Uterus (tissue), 4 donors: ENCODE results near the gene NOTCH1. TPM values are rescaled to one million over a fixed set of nuclear protein-coding genes. Genes with fewer than 3 reads are reported as not detected.
A peak's percentile ranks its signal among the peaks of the same experiment; 100 is the strongest.

Source experiments
- DNase-seq, 2 donors: peaks; one replicate each; pipeline ENCODE4 v3.0.0-alpha.2; 2019 to 2020
- H3K27ac ChIP-seq, 2 donors: fragments of 200-600 bp; sonication (generic); 1 replicate in 1 of 2; 2 replicates in 1 of 2; pipeline ENCODE4 v1.5.1; 2016 to 2018
- H3K27me3 ChIP-seq, 2 donors: fragments of 200-600 bp; sonication (generic); one replicate each; pipeline ENCODE4 v1.5.1; 2018 to 2019; ENCODE audit warnings: control low read depth in 1 of 2
- H3K36me3 ChIP-seq, 2 donors: fragments of 200-600 bp; sonication (generic); one replicate each; pipeline ENCODE4 v1.5.1; 2019; ENCODE audit warnings: control low read depth in 1 of 2
- H3K4me1 ChIP-seq, 2 donors: fragments of 200-600 bp; sonication (generic); one replicate each; pipeline ENCODE4 v1.5.1; 2018 to 2019; ENCODE audit warnings: control low read depth in 1 of 2
- H3K4me3 ChIP-seq, 2 donors: fragments of 200-600 bp; sonication (generic); 1 replicate in 1 of 2; 2 replicates in 1 of 2; pipeline ENCODE4 v1.5.1; 2018 to 2019; ENCODE audit warnings: mild to moderate bottlenecking in 1 of 2
- H3K9me3 ChIP-seq, 2 donors: fragments of 200-600 bp; sonication (generic); one replicate each; pipeline ENCODE4 v1.5.1; 2019; ENCODE audit warnings: control low read depth in 1 of 2
- POLR2A ChIP-seq, 2 donors: fragments of 450-650 bp; IDR thresholded peaks; one replicate each; pipeline ENCODE4 v1.6.1; 2016; ENCODE audit warnings: antibody characterized with exemption in 2 of 2, mild to moderate bottlenecking in 1 of 2, moderate library complexity in 1 of 2
- intact Hi-C: fragments of 100-400 bp; cut with DNase I; formaldehyde crosslinking; loops from one replicate; pipeline ENCODE4 v1.15.1; 2023; ENCODE audit warnings: low total_unique reads
- total RNA-seq, 4 donors: library from RNA; depleted of rRNA in 3 of 4; stranded (reverse); fragments of >200 nt in 3 of 4; gene quantifications; one replicate each; pipeline versions ENCODE4 v1.1.0 to v1.2.4, GENCODE V29; 2014 to 2023
- TF ChIP-seq, protein P1 (sequence below), 4 experiments: fragments of 200-600 bp in 2 of 4; fragments of 450-650 bp in 2 of 4; sonication (generic) in 2 of 4; IDR thresholded peaks; one replicate each; pipeline ENCODE4 v1.5.1; 2016 to 2019; ENCODE audit warnings: antibody characterized with exemption in 4 of 4, mild to moderate bottlenecking in 2 of 4, moderate library complexity in 1 of 4
- donor health status: DM: yes; HTN: yes; CAD: no.

The NOTCH1 gene
- total RNA-seq, 4 donors from 2014 or later = 19.7 to 109 (median 35.6) TPM

DNA sequence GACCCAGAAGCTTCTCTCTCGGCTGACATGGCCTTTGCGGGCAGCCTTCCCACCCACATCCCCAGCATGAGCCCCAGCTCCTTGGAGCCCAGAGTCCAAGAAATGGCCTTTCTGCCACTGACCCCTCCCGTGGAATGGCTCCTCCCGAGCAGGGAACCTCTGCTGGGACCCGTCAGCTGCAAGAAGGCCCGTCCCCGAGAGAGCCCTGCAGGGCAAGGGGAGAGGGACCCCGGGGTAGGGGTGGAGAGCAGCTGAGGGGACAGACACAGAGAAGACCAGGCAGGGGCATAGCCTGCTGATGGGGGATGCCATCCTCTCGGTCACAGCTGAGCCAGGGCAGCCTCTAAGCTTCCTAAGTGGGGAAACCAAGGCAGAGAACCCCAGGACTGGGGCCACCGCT, 11.2 kb upstream of the NOTCH1 start:
- Histone ChIP-seq H3K27me3 (no peaks in the 10 kb centered on the region), H3K27ac (no peak overlapping the region), H3K36me3 (no peaks in the 10 kb centered on the region), H3K4me3 (no peak overlapping the region), H3K4me1 (peaks cover 0 to 4% of the 10 kb centered on the region in 2 donors), H3K9me3 (no peaks in the 10 kb centered on the region)
- DNase-seq = no peak
- TF ChIP-seq, protein P1, sequence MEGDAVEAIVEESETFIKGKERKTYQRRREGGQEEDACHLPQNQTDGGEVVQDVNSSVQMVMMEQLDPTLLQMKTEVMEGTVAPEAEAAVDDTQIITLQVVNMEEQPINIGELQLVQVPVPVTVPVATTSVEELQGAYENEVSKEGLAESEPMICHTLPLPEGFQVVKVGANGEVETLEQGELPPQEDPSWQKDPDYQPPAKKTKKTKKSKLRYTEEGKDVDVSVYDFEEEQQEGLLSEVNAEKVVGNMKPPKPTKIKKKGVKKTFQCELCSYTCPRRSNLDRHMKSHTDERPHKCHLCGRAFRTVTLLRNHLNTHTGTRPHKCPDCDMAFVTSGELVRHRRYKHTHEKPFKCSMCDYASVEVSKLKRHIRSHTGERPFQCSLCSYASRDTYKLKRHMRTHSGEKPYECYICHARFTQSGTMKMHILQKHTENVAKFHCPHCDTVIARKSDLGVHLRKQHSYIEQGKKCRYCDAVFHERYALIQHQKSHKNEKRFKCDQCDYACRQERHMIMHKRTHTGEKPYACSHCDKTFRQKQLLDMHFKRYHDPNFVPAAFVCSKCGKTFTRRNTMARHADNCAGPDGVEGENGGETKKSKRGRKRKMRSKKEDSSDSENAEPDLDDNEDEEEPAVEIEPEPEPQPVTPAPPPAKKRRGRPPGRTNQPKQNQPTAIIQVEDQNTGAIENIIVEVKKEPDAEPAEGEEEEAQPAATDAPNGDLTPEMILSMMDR (IDR thresholded peaks at IDR 0.05) = no peak
- TF ChIP-seq POLR2A (IDR thresholded peaks at IDR 0.05) = no peak
- intact Hi-C loops = no loop called here

DNA sequence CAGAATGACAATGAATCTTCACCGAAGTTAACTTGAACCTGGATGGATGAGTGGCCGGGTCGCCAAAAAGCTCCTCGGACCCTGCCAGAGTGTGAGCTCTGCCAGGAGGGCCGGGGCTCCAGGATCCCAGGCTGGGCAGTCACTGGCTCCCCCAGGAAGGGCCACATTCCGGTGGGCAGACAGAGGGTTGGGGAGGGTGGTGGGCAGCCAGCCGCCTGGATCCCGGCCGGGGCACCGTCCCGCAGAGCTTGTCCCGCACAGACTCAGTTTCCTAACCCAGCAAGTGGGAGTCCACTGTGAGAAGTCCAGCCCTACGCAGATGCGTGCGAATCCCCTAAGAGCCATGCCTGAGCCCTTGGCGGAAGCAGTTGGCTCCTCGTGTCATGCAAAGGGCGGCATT, 10.3 kb upstream of the NOTCH1 start:
- Histone ChIP-seq H3K9me3 (no peaks in the 10 kb centered on the region), H3K4me1 (peaks cover under 1 to 11% of the 10 kb centered on the region in 2 donors), H3K27ac (no peak overlapping the region), H3K4me3 (no peak overlapping the region), H3K36me3 (no peaks in the 10 kb centered on the region), H3K27me3 (no peaks in the 10 kb centered on the region)
- no peak for DNase-seq
- TF ChIP-seq, protein P1 (IDR thresholded peaks at IDR 0.05) = no peak
- no peak for TF ChIP-seq POLR2A (IDR thresholded peaks at IDR 0.05)
- intact Hi-C loops = no loop called here

DNA sequence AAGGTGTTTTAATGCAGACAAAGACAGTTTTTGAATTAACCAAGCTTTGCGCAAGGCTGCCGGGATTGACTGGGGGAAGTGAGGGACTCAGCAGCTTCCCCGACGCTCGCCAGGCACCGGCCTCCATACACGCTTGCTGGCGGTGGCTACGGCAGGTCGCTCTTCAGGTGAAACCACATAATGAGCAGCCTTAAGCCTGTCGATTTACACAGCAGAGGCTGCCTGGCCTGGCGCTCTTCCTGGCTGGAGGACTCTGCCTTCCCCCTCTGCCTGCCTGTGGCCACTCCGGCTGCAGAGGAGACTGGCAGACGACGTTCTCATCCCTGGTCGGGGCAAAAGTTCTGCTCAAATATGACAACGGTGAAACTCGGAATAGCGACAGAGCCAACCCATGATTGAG, 9.0 kb upstream of the NOTCH1 start:
- Histone ChIP-seq H3K27me3 (no peaks in the 10 kb centered on the region), H3K36me3 (no peaks in the 10 kb centered on the region), H3K4me1 (peaks cover 7 to 16% of the 10 kb centered on the region in 2 donors), H3K9me3 (no peaks in the 10 kb centered on the region), H3K4me3 (no peak overlapping the region), H3K27ac (no peak overlapping the region)
- TF ChIP-seq POLR2A (IDR thresholded peaks at IDR 0.05) = no peak
- TF ChIP-seq, protein P1 (IDR thresholded peaks at IDR 0.05) = no peak
- intact Hi-C loops = no loop called here
- no peak for DNase-seq

DNA sequence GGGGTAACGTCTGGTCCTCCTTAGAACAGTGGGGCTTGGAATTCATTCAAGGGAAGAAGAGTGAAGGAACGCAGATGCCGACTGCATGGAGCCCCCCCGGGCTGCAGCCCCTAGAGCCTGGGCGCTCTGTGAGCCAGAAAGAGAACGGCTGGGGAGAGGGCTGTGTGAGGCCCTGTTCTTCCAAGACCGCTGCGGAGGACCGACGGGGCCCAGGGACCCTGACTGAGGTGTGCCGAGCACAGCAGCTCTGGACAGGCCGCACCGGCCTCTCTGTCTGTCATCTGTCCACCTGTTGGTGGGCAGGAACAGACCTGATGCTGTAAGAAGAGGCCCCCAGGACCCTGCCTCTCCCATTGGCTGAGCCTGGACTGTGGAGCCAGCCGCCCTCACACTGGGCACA, 7.7 kb upstream of the NOTCH1 start:
- Histone ChIP-seq H3K4me1 (peaks cover 7 to 16% of the 10 kb centered on the region in 2 donors), H3K36me3 (no peaks in the 10 kb centered on the region), H3K27me3 (no peaks in the 10 kb centered on the region), H3K27ac (no peak overlapping the region), H3K9me3 (no peaks in the 10 kb centered on the region), H3K4me3 (no peak overlapping the region)
- no peak for DNase-seq
- TF ChIP-seq, protein P1 (IDR thresholded peaks at IDR 0.05) = no peak
- no peak for TF ChIP-seq POLR2A (IDR thresholded peaks at IDR 0.05)
- intact Hi-C loops = no loop called here

DNA sequence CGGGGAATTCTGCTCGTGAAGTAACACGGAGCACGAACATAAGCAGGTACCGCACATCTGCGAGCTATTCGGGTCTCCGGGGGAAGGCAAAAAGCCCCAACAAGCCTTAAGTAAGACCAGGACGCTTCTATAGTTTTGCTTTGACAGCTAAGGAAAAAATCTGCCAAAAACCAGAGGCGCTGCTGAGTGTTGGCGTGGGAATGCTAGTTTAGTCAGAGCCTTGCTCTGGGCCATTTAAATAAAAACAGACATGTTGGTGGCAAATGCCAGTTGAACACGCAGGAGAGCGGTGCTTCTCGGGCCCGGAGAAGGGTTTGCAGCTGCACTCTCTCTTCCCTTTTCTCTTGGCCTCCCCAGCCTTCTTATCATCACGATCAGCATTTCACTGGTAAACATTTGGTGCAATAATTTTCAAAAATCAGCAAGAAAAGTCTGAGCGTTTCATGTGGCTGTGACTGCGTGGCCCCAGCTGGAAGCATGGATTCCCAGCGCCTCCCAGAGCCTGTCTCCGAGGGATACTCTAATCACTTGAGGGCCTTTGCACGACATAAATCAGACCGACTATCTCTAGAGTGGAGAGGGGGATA, 6.4 kb upstream of the NOTCH1 start:
- peak overlapping the region; percentile 91 for H3K27ac ChIP-seq
- peak overlapping the region; percentile 6 to 18 for H3K4me3 ChIP-seq

More for the DNA sequence above, 6.4 kb upstream of the NOTCH1 start:
- Histone ChIP-seq H3K36me3 (no peaks in the 10 kb centered on the region), H3K9me3 (no peaks in the 10 kb centered on the region), H3K4me1 (peaks cover 7 to 23% of the 10 kb centered on the region in 2 donors), H3K27me3 (no peaks in the 10 kb centered on the region)
- DNase-seq = peak; percentile 52 to 64
- intact Hi-C loops = no loop called here
- TF ChIP-seq POLR2A (IDR thresholded peaks at IDR 0.05) = no peak
- TF ChIP-seq, protein P1 (IDR thresholded peaks at IDR 0.05) = no peak
